Measurements from ENCODE around the gene ASXL3. TPM values are rescaled to one million over a fixed set of nuclear protein-coding genes. Genes with fewer than 3 reads are reported as not detected.

The ASXL3 gene
- total RNA-seq, 1 donor from 2014 or later = under 0.01 TPM

DNA sequence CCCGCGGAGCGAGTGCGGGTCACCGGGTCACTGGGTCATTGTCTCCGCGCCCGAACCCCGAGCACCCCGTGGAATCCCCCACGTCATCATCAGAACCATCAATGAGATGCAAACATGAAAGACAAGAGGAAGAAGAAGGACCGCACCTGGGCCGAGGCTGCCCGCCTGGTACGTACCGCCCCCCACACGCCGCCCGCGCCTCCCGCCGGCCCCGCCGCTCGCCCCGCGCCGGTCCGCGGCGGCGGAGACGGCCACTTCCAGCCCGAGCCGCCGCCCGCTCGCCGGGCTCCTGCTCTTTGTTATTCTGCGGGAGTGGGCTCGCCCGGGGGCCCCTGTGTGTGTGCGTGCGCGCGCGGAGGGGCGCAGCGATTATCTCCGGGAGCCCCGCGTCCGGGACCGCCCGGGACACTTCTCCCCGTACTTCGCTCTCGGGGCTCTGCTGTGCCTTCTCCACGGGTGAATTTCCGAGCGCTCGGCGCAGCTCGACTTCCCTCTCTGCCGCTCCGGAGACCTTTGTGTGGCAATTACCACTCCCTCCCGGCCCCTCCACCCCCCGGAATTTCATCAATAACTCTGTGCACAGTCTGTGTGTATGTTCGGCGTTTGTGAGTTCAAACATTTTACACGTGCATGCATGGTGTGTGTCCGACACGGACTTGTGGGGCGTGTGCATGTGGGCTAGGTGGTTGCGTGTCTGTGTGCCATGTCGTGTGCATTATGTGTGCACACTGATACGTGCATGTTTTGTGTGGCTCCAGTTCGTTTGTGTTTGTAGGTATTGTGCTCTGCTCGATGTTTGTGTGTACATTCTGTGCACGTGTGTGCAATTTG, 714 bp downstream of the ASXL3 start:
- FAIRE-seq (peak; percentile 89), DNase-seq (ENCODE audit: low read depth) (peak; percentile 8)
- TF ChIP-seq, protein P1, sequence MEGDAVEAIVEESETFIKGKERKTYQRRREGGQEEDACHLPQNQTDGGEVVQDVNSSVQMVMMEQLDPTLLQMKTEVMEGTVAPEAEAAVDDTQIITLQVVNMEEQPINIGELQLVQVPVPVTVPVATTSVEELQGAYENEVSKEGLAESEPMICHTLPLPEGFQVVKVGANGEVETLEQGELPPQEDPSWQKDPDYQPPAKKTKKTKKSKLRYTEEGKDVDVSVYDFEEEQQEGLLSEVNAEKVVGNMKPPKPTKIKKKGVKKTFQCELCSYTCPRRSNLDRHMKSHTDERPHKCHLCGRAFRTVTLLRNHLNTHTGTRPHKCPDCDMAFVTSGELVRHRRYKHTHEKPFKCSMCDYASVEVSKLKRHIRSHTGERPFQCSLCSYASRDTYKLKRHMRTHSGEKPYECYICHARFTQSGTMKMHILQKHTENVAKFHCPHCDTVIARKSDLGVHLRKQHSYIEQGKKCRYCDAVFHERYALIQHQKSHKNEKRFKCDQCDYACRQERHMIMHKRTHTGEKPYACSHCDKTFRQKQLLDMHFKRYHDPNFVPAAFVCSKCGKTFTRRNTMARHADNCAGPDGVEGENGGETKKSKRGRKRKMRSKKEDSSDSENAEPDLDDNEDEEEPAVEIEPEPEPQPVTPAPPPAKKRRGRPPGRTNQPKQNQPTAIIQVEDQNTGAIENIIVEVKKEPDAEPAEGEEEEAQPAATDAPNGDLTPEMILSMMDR (IDR thresholded peaks at IDR 0.05; ENCODE audit: insufficient read depth, low read length, severe bottlenecking) = no peak
- no peaks in the 10 kb centered on the region for H3K36me3 ChIP-seq (ENCODE audit: control insufficient read depth, insufficient read depth, low read length)
- peak overlapping the region; percentile 36 for H3K4me3 ChIP-seq (ENCODE audit: low read depth, low read length)
- peaks cover 10% of the 10 kb centered on the region for H3K27me3 ChIP-seq (ENCODE audit: control insufficient read depth, insufficient read depth, low read length)

DNA sequence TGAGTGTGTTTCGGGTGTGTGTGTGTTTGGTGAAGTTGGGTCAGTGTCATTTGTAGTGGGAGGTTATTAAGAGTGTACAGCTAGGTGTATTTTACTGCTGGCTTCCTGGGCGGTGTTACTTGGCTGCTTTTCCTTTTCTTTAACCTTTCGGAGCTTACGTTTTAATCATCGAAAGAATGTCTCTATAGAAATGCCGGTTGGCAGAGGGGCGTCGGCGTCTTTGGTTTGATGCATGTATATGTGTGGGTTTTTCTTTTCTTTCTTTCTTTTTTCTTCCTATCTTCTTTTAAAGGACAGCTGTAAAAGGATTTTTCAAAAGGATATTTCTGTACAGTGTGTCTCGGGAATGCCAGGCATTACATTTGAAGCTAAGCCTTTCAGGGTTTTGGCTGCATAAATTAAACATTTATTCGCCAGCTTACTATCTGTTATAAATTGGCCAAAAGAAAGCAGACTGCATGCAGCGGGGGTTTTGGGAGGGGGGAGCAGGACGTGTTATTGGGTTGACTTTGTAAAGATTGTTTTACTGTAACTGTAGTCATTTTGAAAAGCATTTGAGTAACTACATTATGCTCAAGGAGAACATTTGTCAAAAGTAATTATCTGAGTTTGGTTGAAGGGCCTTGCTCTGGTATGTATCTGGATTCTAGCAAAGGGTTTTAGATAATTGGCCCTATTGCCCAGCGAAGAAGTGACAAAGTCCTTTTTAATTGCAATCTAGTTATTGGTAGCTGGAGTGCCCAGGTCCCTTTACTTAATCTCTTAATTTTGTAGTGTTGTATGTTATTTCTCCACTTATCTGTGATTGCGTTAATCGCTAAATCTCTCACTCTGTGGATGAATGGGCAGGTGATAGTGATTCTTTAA, 1.6 kb downstream of the ASXL3 start:
- DNase-seq (ENCODE audit: low read depth) = no peak
- TF ChIP-seq, protein P1 (IDR thresholded peaks at IDR 0.05; ENCODE audit: insufficient read depth, low read length, severe bottlenecking) = no peak
- Histone ChIP-seq H3K36me3 (ENCODE audit: control insufficient read depth, insufficient read depth, low read length) (no peaks in the 10 kb centered on the region), H3K27me3 (ENCODE audit: control insufficient read depth, insufficient read depth, low read length) (peaks cover 10% of the 10 kb centered on the region), H3K4me3 (ENCODE audit: low read depth, low read length) (no peak overlapping the region)
- FAIRE-seq = no peak

DNA sequence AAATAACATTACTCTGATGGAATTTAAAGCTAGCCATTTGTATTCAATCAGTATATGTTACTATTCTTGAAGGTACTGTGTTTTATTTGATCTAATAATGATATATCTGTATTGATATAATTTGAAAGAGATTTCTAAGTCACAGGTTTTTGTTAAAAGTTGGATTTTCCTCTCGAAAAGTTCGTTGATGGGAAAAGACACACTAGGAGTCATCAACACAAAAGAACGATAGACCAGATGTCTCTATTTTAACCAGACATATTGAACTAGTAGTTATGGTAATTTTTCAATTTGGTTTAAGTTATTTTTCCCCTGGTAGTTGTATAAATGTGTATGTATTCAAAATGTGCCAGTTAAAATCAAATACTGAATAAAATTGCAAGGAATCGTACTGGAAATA, 2.5 kb downstream of the ASXL3 start:
- Histone ChIP-seq H3K27me3 (ENCODE audit: control insufficient read depth, insufficient read depth, low read length) (peaks cover 8% of the 10 kb centered on the region), H3K36me3 (ENCODE audit: control insufficient read depth, insufficient read depth, low read length) (no peaks in the 10 kb centered on the region), H3K4me3 (ENCODE audit: low read depth, low read length) (no peak overlapping the region)
- DNase-seq (ENCODE audit: low read depth) (no peak), FAIRE-seq (no peak)
- TF ChIP-seq, protein P1 (IDR thresholded peaks at IDR 0.05; ENCODE audit: insufficient read depth, low read length, severe bottlenecking) = no peak

DNA sequence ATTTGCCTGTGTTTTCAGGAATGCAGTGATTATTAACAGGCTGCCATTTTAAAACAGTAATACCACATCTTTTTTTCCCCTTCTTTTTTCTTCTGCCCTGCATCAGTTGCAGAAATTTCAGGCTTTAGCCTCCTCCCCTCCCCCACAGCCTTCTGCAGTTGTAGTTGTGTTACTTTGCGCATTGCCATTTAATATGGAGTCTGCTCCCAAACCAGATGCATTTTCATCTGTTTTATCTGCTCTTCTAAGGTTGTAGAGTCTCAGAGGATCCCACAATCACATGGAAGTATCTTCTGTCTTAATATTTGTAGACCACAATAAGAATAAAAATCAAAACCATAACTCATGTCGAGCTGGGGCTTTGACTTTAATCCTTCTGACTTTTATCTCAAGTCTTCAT, 3.8 kb downstream of the ASXL3 start:
- Histone ChIP-seq H3K27me3 (ENCODE audit: control insufficient read depth, insufficient read depth, low read length) (peaks cover 8% of the 10 kb centered on the region), H3K4me3 (ENCODE audit: low read depth, low read length) (no peak overlapping the region), H3K36me3 (ENCODE audit: control insufficient read depth, insufficient read depth, low read length) (no peaks in the 10 kb centered on the region)
- TF ChIP-seq, protein P1 (IDR thresholded peaks at IDR 0.05; ENCODE audit: insufficient read depth, low read length, severe bottlenecking) = no peak
- no peak for FAIRE-seq
- no peak for DNase-seq (ENCODE audit: low read depth)

DNA sequence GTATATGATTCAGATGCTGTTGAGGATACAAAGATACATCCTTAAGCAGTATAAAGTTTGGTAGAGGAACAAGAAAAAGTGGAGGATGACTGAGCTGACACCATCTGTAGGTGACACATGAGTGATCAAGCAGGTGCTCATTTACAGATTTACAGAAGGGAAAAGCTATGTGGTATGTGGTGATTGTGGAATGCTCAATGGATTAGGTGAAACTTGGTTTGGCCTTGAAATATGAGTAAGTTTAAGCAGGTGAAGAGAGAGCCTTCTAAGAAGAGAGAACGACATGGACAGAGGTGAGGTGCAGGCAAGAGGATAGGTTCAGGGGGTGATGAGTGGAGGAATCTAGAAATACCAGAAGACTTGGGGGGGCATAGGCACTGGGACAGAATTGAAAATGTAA, 5.9 kb downstream of the ASXL3 start:
- FAIRE-seq (no peak), DNase-seq (ENCODE audit: low read depth) (no peak)
- Histone ChIP-seq H3K36me3 (ENCODE audit: control insufficient read depth, insufficient read depth, low read length) (no peaks in the 10 kb centered on the region), H3K4me3 (ENCODE audit: low read depth, low read length) (no peak overlapping the region), H3K27me3 (ENCODE audit: control insufficient read depth, insufficient read depth, low read length) (peaks cover 2% of the 10 kb centered on the region)
- TF ChIP-seq, protein P1 (IDR thresholded peaks at IDR 0.05; ENCODE audit: insufficient read depth, low read length, severe bottlenecking) = no peak

All from bronchial epithelial cell (primary cell).